GM23248 (cell line): ENCODE measurements around the gene NCBP3.

ENCODE experiments used
- EZH2 ChIP-seq: fragments of 200-600 bp; sonication (generic); IDR thresholded peaks from 2 replicates; pipeline ENCODE4 v1.6.1; 2018; ENCODE audit warnings: antibody characterized with exemption, mild to moderate bottlenecking; ENCODE audit not compliant: insufficient read depth, poor library complexity, severe bottlenecking
- EZH2phosphoT487 ChIP-seq: fragments of 200-600 bp; sonication (generic); IDR thresholded peaks from 2 replicates; pipeline ENCODE4 v1.6.1; 2018; ENCODE audit warnings: antibody characterized with exemption, moderate library complexity, mild to moderate bottlenecking, low read depth; ENCODE audit not compliant: insufficient read depth

GRCh38 chr17:3799181-3799945 is 46.7 kb downstream of the NCBP3 start:
- no peak for TF ChIP-seq EZH2phosphoT487
- no peak for TF ChIP-seq EZH2
